PFSK-1 (cell line): ENCODE data around the gene PAFAH1B2.

ENCODE experiments used
- POLR2AphosphoS5 ChIP-seq: IDR thresholded peaks from 2 replicates; pipeline ENCODE4 v1.6.1; 2012; ENCODE audit warnings: low read depth, mild to moderate bottlenecking, control low read depth, low read length, moderate library complexity
- SIN3A ChIP-seq: IDR thresholded peaks from 2 replicates; pipeline ENCODE4 v1.6.1; 2012; ENCODE audit warnings: mild to moderate bottlenecking, low read length, moderate library complexity, borderline replicate concordance; ENCODE audit not compliant: insufficient read depth
- TAF1 ChIP-seq: IDR thresholded peaks from 2 replicates; pipeline ENCODE4 v1.6.1; 2012; ENCODE audit warnings: low read length, control low read depth, borderline replicate concordance; ENCODE audit not compliant: insufficient read depth
- TF ChIP-seq, protein P1 (sequence below), 2 experiments: IDR thresholded peaks; 2 replicates each; pipeline versions ENCODE4 v1.6.1 to v1.8.0; 2011 to 2012; ENCODE audit warnings: low read depth in 2 of 2, low read length in 2 of 2, control low read depth in 1 of 2, inconsistent platforms in 1 of 2, mild to moderate bottlenecking in 1 of 2, moderate library complexity in 1 of 2; ENCODE audit not compliant: insufficient read depth in 1 of 2

- TF ChIP-seq TAF1 = no peak
- TF ChIP-seq POLR2AphosphoS5 = no peak
- TF ChIP-seq, protein P1, sequence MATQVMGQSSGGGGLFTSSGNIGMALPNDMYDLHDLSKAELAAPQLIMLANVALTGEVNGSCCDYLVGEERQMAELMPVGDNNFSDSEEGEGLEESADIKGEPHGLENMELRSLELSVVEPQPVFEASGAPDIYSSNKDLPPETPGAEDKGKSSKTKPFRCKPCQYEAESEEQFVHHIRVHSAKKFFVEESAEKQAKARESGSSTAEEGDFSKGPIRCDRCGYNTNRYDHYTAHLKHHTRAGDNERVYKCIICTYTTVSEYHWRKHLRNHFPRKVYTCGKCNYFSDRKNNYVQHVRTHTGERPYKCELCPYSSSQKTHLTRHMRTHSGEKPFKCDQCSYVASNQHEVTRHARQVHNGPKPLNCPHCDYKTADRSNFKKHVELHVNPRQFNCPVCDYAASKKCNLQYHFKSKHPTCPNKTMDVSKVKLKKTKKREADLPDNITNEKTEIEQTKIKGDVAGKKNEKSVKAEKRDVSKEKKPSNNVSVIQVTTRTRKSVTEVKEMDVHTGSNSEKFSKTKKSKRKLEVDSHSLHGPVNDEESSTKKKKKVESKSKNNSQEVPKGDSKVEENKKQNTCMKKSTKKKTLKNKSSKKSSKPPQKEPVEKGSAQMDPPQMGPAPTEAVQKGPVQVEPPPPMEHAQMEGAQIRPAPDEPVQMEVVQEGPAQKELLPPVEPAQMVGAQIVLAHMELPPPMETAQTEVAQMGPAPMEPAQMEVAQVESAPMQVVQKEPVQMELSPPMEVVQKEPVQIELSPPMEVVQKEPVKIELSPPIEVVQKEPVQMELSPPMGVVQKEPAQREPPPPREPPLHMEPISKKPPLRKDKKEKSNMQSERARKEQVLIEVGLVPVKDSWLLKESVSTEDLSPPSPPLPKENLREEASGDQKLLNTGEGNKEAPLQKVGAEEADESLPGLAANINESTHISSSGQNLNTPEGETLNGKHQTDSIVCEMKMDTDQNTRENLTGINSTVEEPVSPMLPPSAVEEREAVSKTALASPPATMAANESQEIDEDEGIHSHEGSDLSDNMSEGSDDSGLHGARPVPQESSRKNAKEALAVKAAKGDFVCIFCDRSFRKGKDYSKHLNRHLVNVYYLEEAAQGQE (IDR thresholded peaks at IDR 0.05; ENCODE audit: insufficient read depth in 1 of 2, low read depth in 2 of 2, low read length in 2 of 2) = no peak
- TF ChIP-seq SIN3A = no peak
Measured at GRCh38 chr11:117110294-117110950, 33.7 kb upstream of the PAFAH1B2 start.
